ENCODE results near the gene TMC8. TPM values are rescaled to one million over a fixed set of nuclear protein-coding genes. Genes with fewer than 3 reads are reported as not detected.

The TMC8 gene
- total RNA-seq, 1 experiment from 2014 or later = 0.32 TPM

- Histone ChIP-seq H3K36me3 (ENCODE audit: insufficient read depth, low read length, poor library complexity, severe bottlenecking) (peaks cover 47% of the 10 kb centered on the region), H3K27ac (ENCODE audit: low read depth, low read length, poor library complexity, severe bottlenecking) (no peak overlapping the region), H3K27me3 (replicated peaks; ENCODE audit: insufficient read depth, low read depth, low read length, poor library complexity) (no peaks in the 10 kb centered on the region), H3K4me3 (ENCODE audit: low read depth, low read length, poor library complexity, severe bottlenecking) (no peak overlapping the region), H3K9me3 (ENCODE audit: low read depth, low read length, poor library complexity, severe bottlenecking) (no peaks in the 10 kb centered on the region), H3K4me1 (ENCODE audit: insufficient read depth, low read length, poor library complexity, severe bottlenecking) (no peaks in the 10 kb centered on the region)
- no TSS peak for BruUV-seq (replicated peaks)
- intact Hi-C loops (cut with micrococcal nuclease; ENCODE audit: unreplicated experiment) = no loop called here
- no peak for DNase-seq (ENCODE audit: low spot score)
- ChIA-PET POLR2A (ENCODE audit: low non-redundant PET) (no interaction called here), CTCF (no interaction called here)
- TF ChIP-seq EZH2 (IDR thresholded peaks at IDR 0.05; ENCODE audit: borderline replicate concordance, low read depth, low read length, poor library complexity, severe bottlenecking) = no peak
- TF ChIP-seq, protein P1, sequence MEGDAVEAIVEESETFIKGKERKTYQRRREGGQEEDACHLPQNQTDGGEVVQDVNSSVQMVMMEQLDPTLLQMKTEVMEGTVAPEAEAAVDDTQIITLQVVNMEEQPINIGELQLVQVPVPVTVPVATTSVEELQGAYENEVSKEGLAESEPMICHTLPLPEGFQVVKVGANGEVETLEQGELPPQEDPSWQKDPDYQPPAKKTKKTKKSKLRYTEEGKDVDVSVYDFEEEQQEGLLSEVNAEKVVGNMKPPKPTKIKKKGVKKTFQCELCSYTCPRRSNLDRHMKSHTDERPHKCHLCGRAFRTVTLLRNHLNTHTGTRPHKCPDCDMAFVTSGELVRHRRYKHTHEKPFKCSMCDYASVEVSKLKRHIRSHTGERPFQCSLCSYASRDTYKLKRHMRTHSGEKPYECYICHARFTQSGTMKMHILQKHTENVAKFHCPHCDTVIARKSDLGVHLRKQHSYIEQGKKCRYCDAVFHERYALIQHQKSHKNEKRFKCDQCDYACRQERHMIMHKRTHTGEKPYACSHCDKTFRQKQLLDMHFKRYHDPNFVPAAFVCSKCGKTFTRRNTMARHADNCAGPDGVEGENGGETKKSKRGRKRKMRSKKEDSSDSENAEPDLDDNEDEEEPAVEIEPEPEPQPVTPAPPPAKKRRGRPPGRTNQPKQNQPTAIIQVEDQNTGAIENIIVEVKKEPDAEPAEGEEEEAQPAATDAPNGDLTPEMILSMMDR (conservative IDR thresholded peaks at IDR 0.05; ENCODE audit: low read depth, low read length) = no peak
These were observed 34.5 kb upstream of the TMC8 start for GRCh38 chr17:78096093-78096492.

GRCh38 chr17:78101112-78101511 is 29.5 kb upstream of the TMC8 start:
- no peak for TF ChIP-seq EZH2 (IDR thresholded peaks at IDR 0.05; ENCODE audit: borderline replicate concordance, low read depth, low read length, poor library complexity, severe bottlenecking)
- TF ChIP-seq, protein P1 (conservative IDR thresholded peaks at IDR 0.05; ENCODE audit: low read depth, low read length) = no peak

DNA sequence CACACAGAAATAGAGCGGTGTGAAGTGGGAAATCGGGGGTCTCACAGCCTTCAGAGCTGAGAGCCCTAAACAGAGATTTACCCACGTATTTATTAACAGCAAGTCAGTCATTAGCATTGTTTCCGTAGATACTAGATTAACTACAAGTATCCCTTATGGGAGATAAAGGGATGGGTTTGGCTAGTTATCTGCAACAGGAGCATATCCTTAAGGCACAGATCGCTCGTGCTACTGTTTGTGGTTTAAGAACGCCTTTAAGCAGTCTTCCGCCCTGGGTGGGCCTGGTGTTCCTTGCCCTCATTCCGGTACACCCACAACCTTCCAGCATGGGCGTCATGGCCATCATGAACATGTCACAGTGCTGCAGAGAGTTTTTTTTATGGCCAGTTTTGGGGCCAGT is 29.0 kb upstream of the TMC8 start:
- Histone ChIP-seq H3K36me3 (ENCODE audit: insufficient read depth, low read length, poor library complexity, severe bottlenecking) (peaks cover 27% of the 10 kb centered on the region), H3K9me3 (ENCODE audit: low read depth, low read length, poor library complexity, severe bottlenecking) (no peaks in the 10 kb centered on the region)

More at GRCh38 chr17:78101112-78101511, 29.5 kb upstream of the TMC8 start:
- Histone ChIP-seq H3K27ac (ENCODE audit: low read depth, low read length, poor library complexity, severe bottlenecking) (no peak overlapping the region), H3K36me3 (ENCODE audit: insufficient read depth, low read length, poor library complexity, severe bottlenecking) (peaks cover 27% of the 10 kb centered on the region), H3K27me3 (replicated peaks; ENCODE audit: insufficient read depth, low read depth, low read length, poor library complexity) (no peaks in the 10 kb centered on the region), H3K4me1 (ENCODE audit: insufficient read depth, low read length, poor library complexity, severe bottlenecking) (no peaks in the 10 kb centered on the region), H3K9me3 (ENCODE audit: low read depth, low read length, poor library complexity, severe bottlenecking) (no peaks in the 10 kb centered on the region), H3K4me3 (ENCODE audit: low read depth, low read length, poor library complexity, severe bottlenecking) (no peak overlapping the region)
- no TSS peak for BruUV-seq (replicated peaks)
- ChIA-PET CTCF (no interaction called here), POLR2A (ENCODE audit: low non-redundant PET) (no interaction called here)
- no peak for DNase-seq (ENCODE audit: low spot score)
- intact Hi-C loops (cut with micrococcal nuclease; ENCODE audit: unreplicated experiment) = no loop called here

DNA sequence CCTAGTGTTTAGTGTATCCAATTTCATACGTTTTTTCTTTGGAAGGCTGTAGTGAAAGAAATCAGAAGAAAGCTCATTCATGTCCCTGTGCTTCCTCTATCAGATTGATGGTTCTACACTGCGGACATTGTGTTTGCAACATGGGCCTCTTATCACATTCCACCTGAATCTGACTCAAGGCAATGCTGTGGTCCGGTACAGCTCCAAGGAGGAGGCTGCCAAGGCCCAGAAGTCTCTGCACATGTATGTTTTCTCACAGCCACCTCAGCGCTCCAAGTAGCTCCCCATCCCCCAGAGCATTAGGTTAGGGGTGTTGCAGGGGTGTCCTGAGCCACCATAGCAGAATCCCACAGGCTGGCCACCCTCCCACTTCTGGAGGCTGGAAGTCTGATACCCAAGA is 27.3 kb upstream of the TMC8 start:
- no peaks in the 10 kb centered on the region for H3K27me3 ChIP-seq (replicated peaks; ENCODE audit: insufficient read depth, low read depth, low read length, poor library complexity)
- POLR2A ChIA-PET (ENCODE audit: low non-redundant PET) = no interaction called here
- CTCF ChIA-PET = interaction anchor here (0.6 to 0.7 kb wide), 2 partner anchors 10 to 38 kb away, joined by 3 read pairs; no protein-coding TSS in a partner anchor
- TF ChIP-seq EZH2 (IDR thresholded peaks at IDR 0.05; ENCODE audit: borderline replicate concordance, low read depth, low read length, poor library complexity, severe bottlenecking) = no peak
- TF ChIP-seq, protein P1 (conservative IDR thresholded peaks at IDR 0.05; ENCODE audit: low read depth, low read length) = no peak
- no peaks in the 10 kb centered on the region for H3K9me3 ChIP-seq (ENCODE audit: low read depth, low read length, poor library complexity, severe bottlenecking)
- intact Hi-C loops (cut with micrococcal nuclease; ENCODE audit: unreplicated experiment) = no loop called here
- H3K4me1 ChIP-seq (ENCODE audit: insufficient read depth, low read length, poor library complexity, severe bottlenecking) = no peaks in the 10 kb centered on the region
- peaks cover 22% of the 10 kb centered on the region for H3K36me3 ChIP-seq (ENCODE audit: insufficient read depth, low read length, poor library complexity, severe bottlenecking)
- DNase-seq (ENCODE audit: low spot score) = no peak
- no peak overlapping the region for H3K27ac ChIP-seq (ENCODE audit: low read depth, low read length, poor library complexity, severe bottlenecking)
- no TSS peak for BruUV-seq (replicated peaks)
- no peak overlapping the region for H3K4me3 ChIP-seq (ENCODE audit: low read depth, low read length, poor library complexity, severe bottlenecking)

More for the DNA sequence above, 29.0 kb upstream of the TMC8 start:
- no peaks in the 10 kb centered on the region for H3K4me1 ChIP-seq (ENCODE audit: insufficient read depth, low read length, poor library complexity, severe bottlenecking)
- ChIA-PET CTCF (no interaction called here), POLR2A (ENCODE audit: low non-redundant PET) (no interaction called here)
- H3K4me3 ChIP-seq (ENCODE audit: low read depth, low read length, poor library complexity, severe bottlenecking) = no peak overlapping the region
- intact Hi-C loops (cut with micrococcal nuclease; ENCODE audit: unreplicated experiment) = no loop called here
- no peak overlapping the region for H3K27ac ChIP-seq (ENCODE audit: low read depth, low read length, poor library complexity, severe bottlenecking)
- no peak for TF ChIP-seq EZH2 (IDR thresholded peaks at IDR 0.05; ENCODE audit: borderline replicate concordance, low read depth, low read length, poor library complexity, severe bottlenecking)
- no TSS peak for BruUV-seq (replicated peaks)
- DNase-seq (ENCODE audit: low spot score) = no peak
- no peaks in the 10 kb centered on the region for H3K27me3 ChIP-seq (replicated peaks; ENCODE audit: insufficient read depth, low read depth, low read length, poor library complexity)
